Ascending aorta (tissue), 2 donors: ENCODE measurements around the gene PAK4. TPM values are rescaled to one million over a fixed set of nuclear protein-coding genes. Genes with fewer than 3 reads are reported as not detected.
A peak's percentile ranks its signal among the peaks of the same experiment; 100 is the strongest.

Experiments used
- DNase-seq, 2 donors: peaks; one replicate each; pipeline ENCODE4 v3.0.0-alpha.2; 2019; ENCODE audit warnings: low spot score in 2 of 2
- H3K27ac ChIP-seq, 2 donors: fragments of 200-600 bp; sonication (generic); one replicate each; pipeline ENCODE4 v1.5.1; 2016 to 2017; ENCODE audit warnings: mild to moderate bottlenecking in 1 of 2
- H3K27me3 ChIP-seq: fragments of 200-600 bp; sonication (generic); one replicate; pipeline ENCODE4 v1.5.1; 2017
- H3K36me3 ChIP-seq, 2 donors: fragments of 200-600 bp; sonication (generic); one replicate each; pipeline ENCODE4 v1.5.1; 2016
- H3K4me1 ChIP-seq, 2 donors: fragments of 200-600 bp; sonication (generic); one replicate each; pipeline ENCODE4 v1.5.1; 2016 to 2017; ENCODE audit warnings: mild to moderate bottlenecking in 1 of 2
- H3K4me3 ChIP-seq, 2 donors: fragments of 200-600 bp; sonication (generic); one replicate each; pipeline ENCODE4 v1.5.1; 2016 to 2017; ENCODE audit warnings: mild to moderate bottlenecking in 1 of 2
- H3K9me3 ChIP-seq, 2 donors: fragments of 200-600 bp; sonication (generic); one replicate each; pipeline ENCODE4 v1.5.1; 2016
- intact Hi-C: fragments of 100-400 bp; cut with DNase I; formaldehyde crosslinking; loops from one replicate; pipeline ENCODE4 v1.15.1; 2023
- total RNA-seq: library from RNA; depleted of rRNA; stranded (reverse); fragments of >200 nt; gene quantifications from one replicate; pipeline ENCODE4 v1.1.0, GENCODE V29; 2016
- TF ChIP-seq, protein P1 (sequence below), 3 experiments: fragments of 200-600 bp in 2 of 3; fragments of 450-650 bp in 1 of 3; sonication (generic) in 2 of 3; IDR thresholded peaks; one replicate each; pipeline ENCODE4 v1.5.1; 2016 to 2019; ENCODE audit warnings: antibody characterized with exemption in 3 of 3, mild to moderate bottlenecking in 1 of 3, moderate library complexity in 1 of 3

Gene PAK4
- total RNA-seq, 1 donor from 2014 or later = 27.4 TPM

DNA sequence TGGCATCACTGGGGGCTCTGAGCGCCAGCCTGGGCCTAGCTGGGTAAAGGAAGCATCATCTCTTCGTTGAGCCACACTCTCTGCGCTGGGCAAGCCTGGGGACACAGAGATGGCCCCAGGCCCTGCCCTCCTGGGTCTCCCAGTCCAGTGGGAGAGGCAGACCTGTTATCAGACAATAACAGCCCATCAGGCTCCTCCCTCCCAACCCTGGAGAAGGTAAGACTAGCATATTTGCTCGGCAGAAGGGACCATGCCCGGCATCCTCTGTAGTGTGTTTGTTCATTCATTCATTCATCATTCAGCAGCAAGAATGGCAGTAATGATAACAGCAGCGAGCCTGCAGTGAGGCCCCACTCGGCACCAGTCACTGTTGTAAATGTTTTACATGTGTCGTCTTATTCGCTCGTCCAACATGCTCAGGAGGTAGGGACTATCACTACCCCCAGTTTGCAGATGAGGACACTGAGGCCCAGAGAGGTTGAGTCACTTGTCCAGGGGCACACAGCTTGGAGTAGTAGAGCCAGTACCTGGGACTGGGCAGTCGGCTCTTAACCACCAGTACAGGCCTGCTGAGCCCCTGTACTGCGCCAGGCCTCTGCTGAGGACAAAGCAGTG is 33.2 kb downstream of the PAK4 start:
- intact Hi-C loops = no loop called here
- DNase-seq = no peak

DNA sequence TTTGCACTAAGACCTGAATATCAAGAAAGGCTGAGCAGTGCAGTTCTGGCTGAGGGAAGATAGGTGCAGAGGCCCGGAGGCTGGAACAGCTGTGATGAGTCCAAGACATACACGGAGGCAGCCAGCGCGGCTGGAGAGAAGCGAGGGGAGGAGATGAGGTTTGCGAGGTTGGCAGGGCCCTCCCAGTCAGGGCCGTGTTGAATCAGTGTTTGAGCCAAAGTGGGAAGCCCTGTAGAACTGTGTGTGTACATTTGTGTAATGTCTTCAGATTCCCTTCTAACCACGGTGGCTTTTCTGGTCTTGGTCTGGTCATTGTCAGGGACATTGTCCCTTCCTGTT is 34.9 kb downstream of the PAK4 start:
- peak overlapping the region; percentile 50 to 60 for H3K27ac ChIP-seq
- no peaks in the 10 kb centered on the region for H3K9me3 ChIP-seq
- DNase-seq = peak in 1 of 2 donors; percentile 78
- H3K4me3 ChIP-seq = no peak overlapping the region
- no peaks in the 10 kb centered on the region for H3K36me3 ChIP-seq
- intact Hi-C loops = no loop called here
- H3K27me3 ChIP-seq = no peaks in the 10 kb centered on the region
- H3K4me1 ChIP-seq = peaks cover 6 to 36% of the 10 kb centered on the region in 2 donors
- TF ChIP-seq, protein P1, sequence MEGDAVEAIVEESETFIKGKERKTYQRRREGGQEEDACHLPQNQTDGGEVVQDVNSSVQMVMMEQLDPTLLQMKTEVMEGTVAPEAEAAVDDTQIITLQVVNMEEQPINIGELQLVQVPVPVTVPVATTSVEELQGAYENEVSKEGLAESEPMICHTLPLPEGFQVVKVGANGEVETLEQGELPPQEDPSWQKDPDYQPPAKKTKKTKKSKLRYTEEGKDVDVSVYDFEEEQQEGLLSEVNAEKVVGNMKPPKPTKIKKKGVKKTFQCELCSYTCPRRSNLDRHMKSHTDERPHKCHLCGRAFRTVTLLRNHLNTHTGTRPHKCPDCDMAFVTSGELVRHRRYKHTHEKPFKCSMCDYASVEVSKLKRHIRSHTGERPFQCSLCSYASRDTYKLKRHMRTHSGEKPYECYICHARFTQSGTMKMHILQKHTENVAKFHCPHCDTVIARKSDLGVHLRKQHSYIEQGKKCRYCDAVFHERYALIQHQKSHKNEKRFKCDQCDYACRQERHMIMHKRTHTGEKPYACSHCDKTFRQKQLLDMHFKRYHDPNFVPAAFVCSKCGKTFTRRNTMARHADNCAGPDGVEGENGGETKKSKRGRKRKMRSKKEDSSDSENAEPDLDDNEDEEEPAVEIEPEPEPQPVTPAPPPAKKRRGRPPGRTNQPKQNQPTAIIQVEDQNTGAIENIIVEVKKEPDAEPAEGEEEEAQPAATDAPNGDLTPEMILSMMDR (IDR thresholded peaks at IDR 0.05) = no peak

More for the DNA sequence above, 33.2 kb downstream of the PAK4 start:
- Histone ChIP-seq H3K27me3 (no peaks in the 10 kb centered on the region), H3K36me3 (no peaks in the 10 kb centered on the region), H3K9me3 (no peaks in the 10 kb centered on the region), H3K4me3 (no peak overlapping the region), H3K27ac (no peak overlapping the region), H3K4me1 (peaks cover 6 to 36% of the 10 kb centered on the region in 2 donors)
- TF ChIP-seq, protein P1 (IDR thresholded peaks at IDR 0.05) = no peak

DNA sequence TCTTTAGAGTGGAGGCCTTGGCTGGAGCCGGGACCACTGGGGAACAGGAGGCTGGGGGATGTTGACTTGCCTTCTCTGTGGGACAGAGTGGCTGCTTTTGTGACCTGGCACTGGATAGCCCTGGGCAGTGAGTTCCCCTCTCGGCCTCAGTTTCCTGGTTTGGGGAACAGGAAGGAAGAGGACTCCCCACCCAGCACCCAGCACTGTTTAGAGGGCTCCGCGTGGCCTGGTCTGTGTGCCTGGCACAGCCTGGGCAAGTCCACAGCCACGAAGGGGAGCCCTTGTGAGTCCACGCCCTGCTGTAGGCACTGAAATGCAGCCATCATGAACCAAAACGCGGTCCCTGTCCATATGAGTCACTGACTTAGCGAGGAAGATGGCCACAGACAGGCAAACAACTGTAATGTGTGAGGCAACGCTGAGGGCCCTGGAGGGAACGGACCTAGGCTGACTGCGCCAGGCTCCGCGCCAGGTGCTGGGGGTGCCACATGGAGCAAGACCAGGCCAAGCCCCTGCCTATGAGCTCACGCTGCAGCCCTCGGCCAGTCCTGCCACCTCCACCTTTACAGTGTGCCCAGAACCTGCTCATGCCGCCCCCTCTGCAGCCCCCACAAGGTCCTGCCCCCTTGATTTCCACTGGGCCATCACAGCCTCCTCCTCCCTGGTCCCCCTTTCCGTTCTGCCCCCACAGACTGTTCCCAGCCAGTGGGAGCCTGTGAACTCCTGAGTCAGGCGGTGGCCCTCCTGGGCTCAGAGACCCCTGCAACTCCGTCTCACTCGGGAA is 35.5 kb downstream of the PAK4 start:
- Histone ChIP-seq H3K4me1 (peaks cover 6 to 33% of the 10 kb centered on the region in 2 donors), H3K9me3 (no peaks in the 10 kb centered on the region), H3K4me3 (no peak overlapping the region), H3K27me3 (no peaks in the 10 kb centered on the region), H3K36me3 (no peaks in the 10 kb centered on the region), H3K27ac (peak overlapping the region; percentile 50 to 60)
- TF ChIP-seq, protein P1 (IDR thresholded peaks at IDR 0.05) = no peak
- no peak for DNase-seq
- intact Hi-C loops = no loop called here

DNA sequence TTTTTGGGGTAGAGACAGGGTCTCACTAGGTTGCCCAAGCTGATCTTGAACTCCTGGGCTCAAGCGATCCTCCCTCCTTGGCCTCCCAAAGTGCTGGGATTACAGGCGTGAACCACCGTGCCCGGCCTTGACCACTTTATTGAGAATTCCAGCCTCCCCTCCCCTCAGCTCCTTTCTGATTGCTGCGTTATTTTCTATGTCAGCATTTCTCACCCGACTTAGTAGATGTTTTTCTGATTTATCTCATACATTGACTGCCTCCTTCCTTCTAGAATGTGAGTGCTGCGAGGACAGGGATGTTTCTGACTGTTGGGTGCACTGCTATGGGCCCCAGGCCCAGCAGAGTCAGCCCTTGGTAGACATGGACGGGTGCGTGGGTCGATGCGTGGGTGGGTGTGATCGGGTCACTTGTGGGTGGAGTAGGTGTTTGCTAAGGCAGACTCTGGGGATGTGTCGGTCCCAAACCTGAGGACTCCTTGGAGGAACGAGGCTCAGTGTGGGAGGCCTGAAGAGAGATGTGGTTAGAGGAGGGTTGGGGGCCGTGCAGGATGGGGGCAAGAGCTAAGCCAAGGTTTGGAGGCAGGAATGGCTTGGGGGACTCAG is 37.0 kb downstream of the PAK4 start:
- no peaks in the 10 kb centered on the region for H3K9me3 ChIP-seq
- peaks cover 6 to 31% of the 10 kb centered on the region in 2 donors for H3K4me1 ChIP-seq
- H3K36me3 ChIP-seq = no peaks in the 10 kb centered on the region
- H3K27ac ChIP-seq = no peak overlapping the region
- TF ChIP-seq, protein P1 (IDR thresholded peaks at IDR 0.05) = no peak
- H3K4me3 ChIP-seq = no peak overlapping the region
- no peaks in the 10 kb centered on the region for H3K27me3 ChIP-seq
- intact Hi-C loops = no loop called here
- DNase-seq = no peak

DNA sequence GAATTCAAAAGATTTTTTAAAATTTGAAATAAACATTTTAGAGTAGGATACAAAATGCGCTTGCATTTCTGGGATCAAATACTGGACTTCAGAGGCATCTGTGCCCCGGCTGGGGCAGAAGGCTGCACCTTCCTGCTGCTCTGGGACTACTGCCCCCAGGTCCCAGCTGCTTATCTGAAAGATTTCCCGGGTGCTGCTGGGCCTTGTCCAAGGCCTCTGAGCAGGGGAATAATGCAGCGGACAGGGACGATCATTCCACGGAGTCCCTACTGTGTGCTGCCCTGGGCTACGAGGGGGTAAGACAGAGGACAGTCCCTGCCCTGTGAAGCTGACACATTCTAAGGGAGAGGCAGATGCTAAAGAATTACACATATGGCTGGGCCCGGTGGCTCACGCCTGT is 38.0 kb downstream of the PAK4 start:
- Histone ChIP-seq H3K27ac (no peak overlapping the region), H3K36me3 (no peaks in the 10 kb centered on the region), H3K4me3 (no peak overlapping the region), H3K9me3 (no peaks in the 10 kb centered on the region), H3K27me3 (no peaks in the 10 kb centered on the region), H3K4me1 (peaks cover 6 to 24% of the 10 kb centered on the region in 2 donors)
- intact Hi-C loops = no loop called here
- TF ChIP-seq, protein P1 (IDR thresholded peaks at IDR 0.05) = no peak
- no peak for DNase-seq
